ENCODE results near the gene ACO1.

GRCh38 chr9:32350682-32351081, 33.8 kb upstream of the ACO1 start:
- peak; percentile 72 for TF ChIP-seq CTCF (conservative IDR thresholded peaks at IDR 0.05; ENCODE audit: low read length)
- no peak for TF ChIP-seq EZH2phosphoT487 (IDR thresholded peaks at IDR 0.05; ENCODE audit: borderline replicate concordance)

All from Loucy (cell line).